ENCODE results near the gene TNS1.

TNS1 gene

GRCh38 chr2:217849154-217849975 lies 153.4 kb downstream of the TNS1 start:
- no peak for DNase-seq (ENCODE audit: extremely low read depth, low read depth)
- TF ChIP-seq CTCF (IDR thresholded peaks at IDR 0.05; ENCODE audit: low read depth, low read length): no peak

GRCh38 chr2:217848351-217848957 lies 154.3 kb downstream of the TNS1 start:
- DNase-seq (ENCODE audit: extremely low read depth, low read depth): no peak
- TF ChIP-seq CTCF (IDR thresholded peaks at IDR 0.05; ENCODE audit: low read depth, low read length): no peak

GRCh38 chr2:217847552-217848350 lies 155.0 kb downstream of the TNS1 start:
- no peak for TF ChIP-seq CTCF (IDR thresholded peaks at IDR 0.05; ENCODE audit: low read depth, low read length)
- DNase-seq (ENCODE audit: extremely low read depth, low read depth): no peak

- no peak for TF ChIP-seq CTCF (IDR thresholded peaks at IDR 0.05; ENCODE audit: low read depth, low read length)
- DNase-seq (ENCODE audit: extremely low read depth, low read depth): no peak
Measured at GRCh38 chr2:217847115-217847514, 155.7 kb downstream of the TNS1 start.

GRCh38 chr2:217846321-217846743 lies 156.5 kb downstream of the TNS1 start:
- DNase-seq (ENCODE audit: extremely low read depth, low read depth): no peak

GRCh38 chr2:217845301-217845700 lies 157.5 kb downstream of the TNS1 start:
- DNase-seq (ENCODE audit: extremely low read depth, low read depth): no peak

More at GRCh38 chr2:217846321-217846743, 156.5 kb downstream of the TNS1 start:
- TF ChIP-seq CTCF (IDR thresholded peaks at IDR 0.05; ENCODE audit: low read depth, low read length): no peak

More at GRCh38 chr2:217845301-217845700, 157.5 kb downstream of the TNS1 start:
- TF ChIP-seq CTCF (IDR thresholded peaks at IDR 0.05; ENCODE audit: low read depth, low read length): no peak
